ENCODE results near the gene CLEC16A.

Gene CLEC16A

DNA sequence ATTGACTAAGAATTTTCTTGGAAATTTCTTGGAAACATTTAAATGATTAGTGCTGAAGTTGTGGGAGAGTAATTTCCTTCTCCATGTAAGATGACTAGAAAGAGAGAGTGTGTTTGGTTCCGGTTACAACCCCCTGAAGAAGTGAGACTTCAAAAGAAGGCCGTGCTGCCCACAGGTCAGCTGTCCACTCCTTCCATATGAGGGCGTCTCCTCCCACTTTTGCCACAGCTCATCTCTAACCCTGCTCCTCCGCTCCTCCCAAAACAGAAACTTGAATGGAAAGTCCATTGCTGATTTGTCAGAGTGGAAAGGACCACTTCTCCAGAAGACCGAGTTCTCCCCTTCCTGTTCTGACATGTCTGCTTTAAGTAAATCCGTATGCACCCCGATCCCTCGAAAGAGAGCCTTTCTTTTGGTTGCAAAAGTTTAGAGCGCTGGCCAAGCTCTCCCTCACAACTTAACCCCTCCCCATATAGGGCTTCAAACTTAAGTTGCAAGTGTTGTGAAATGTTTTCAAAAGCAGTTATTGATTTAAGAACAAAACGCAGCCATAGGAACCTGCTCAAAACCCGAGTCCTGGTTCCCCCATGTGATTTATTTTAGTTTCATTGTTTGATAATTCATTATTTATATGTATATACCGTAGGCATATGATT, 182.2 kb downstream of the CLEC16A start:
- H3K4me2 ChIP-seq (ENCODE audit: insufficient read depth, low read length): no peak overlapping the region
- H3K4me3 ChIP-seq (ENCODE audit: low read depth in 1 of 2, low read length in 2 of 2): no peak overlapping the region
- H3K9me3 ChIP-seq (ENCODE audit: insufficient read depth, low read length, severe bottlenecking): no peaks in the 10 kb centered on the region
- no peak for TF ChIP-seq EZH2 (IDR thresholded peaks at IDR 0.05; ENCODE audit: borderline replicate concordance, low read depth, low read length, severe bottlenecking)
- TF ChIP-seq, protein P1, sequence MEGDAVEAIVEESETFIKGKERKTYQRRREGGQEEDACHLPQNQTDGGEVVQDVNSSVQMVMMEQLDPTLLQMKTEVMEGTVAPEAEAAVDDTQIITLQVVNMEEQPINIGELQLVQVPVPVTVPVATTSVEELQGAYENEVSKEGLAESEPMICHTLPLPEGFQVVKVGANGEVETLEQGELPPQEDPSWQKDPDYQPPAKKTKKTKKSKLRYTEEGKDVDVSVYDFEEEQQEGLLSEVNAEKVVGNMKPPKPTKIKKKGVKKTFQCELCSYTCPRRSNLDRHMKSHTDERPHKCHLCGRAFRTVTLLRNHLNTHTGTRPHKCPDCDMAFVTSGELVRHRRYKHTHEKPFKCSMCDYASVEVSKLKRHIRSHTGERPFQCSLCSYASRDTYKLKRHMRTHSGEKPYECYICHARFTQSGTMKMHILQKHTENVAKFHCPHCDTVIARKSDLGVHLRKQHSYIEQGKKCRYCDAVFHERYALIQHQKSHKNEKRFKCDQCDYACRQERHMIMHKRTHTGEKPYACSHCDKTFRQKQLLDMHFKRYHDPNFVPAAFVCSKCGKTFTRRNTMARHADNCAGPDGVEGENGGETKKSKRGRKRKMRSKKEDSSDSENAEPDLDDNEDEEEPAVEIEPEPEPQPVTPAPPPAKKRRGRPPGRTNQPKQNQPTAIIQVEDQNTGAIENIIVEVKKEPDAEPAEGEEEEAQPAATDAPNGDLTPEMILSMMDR (IDR thresholded peaks at IDR 0.05; ENCODE audit: borderline replicate concordance, extremely low read depth, low read length, poor library complexity, severe bottlenecking): no peak
- peak overlapping the region; percentile 11; the same call in 1 of the 2 replicates for H3K27ac ChIP-seq (ENCODE audit: low read length)
- no peak for ATAC-seq (ENCODE audit: insufficient read depth, low read depth)
- H3K27me3 ChIP-seq (ENCODE audit: insufficient read depth, low read length, poor library complexity): no peaks in the 10 kb centered on the region
- H3K79me2 ChIP-seq (ENCODE audit: insufficient read depth, low read length): no peaks in the 10 kb centered on the region
- H3K9ac ChIP-seq (ENCODE audit: low read depth, low read length): no peak overlapping the region
- peaks cover 66% of the 10 kb centered on the region for H3K36me3 ChIP-seq (ENCODE audit: insufficient read depth, low read length)
- no peak overlapping the region for H2AFZ ChIP-seq (ENCODE audit: low read depth, low read length)
- H3K4me1 ChIP-seq (ENCODE audit: insufficient read depth, low read length): peaks cover 33% of the 10 kb centered on the region
- no peak for DNase-seq
- no peaks in the 10 kb centered on the region for H4K20me1 ChIP-seq (ENCODE audit: insufficient read depth, low read length)

GRCh38 chr16:11127610-11128195, 183.3 kb downstream of the CLEC16A start:
- DNase-seq (no peak), ATAC-seq (ENCODE audit: insufficient read depth, low read depth) (no peak)
- no peak overlapping the region for H2AFZ ChIP-seq (ENCODE audit: low read depth, low read length)
- H3K79me2 ChIP-seq (ENCODE audit: insufficient read depth, low read length): peaks cover 5% of the 10 kb centered on the region; the same call in 1 of the 2 replicates
- no peak for TF ChIP-seq EZH2 (IDR thresholded peaks at IDR 0.05; ENCODE audit: borderline replicate concordance, low read depth, low read length, severe bottlenecking)
- TF ChIP-seq, protein P1 (IDR thresholded peaks at IDR 0.05; ENCODE audit: borderline replicate concordance, extremely low read depth, low read length, poor library complexity, severe bottlenecking): no peak
- H3K4me2 ChIP-seq (ENCODE audit: insufficient read depth, low read length): no peak overlapping the region
- H3K27me3 ChIP-seq (ENCODE audit: insufficient read depth, low read length, poor library complexity): no peaks in the 10 kb centered on the region
- no peak overlapping the region for H3K4me3 ChIP-seq (ENCODE audit: low read depth in 1 of 2, low read length in 2 of 2)
- H3K9me3 ChIP-seq (ENCODE audit: insufficient read depth, low read length, severe bottlenecking): no peaks in the 10 kb centered on the region
- H3K27ac ChIP-seq (ENCODE audit: low read length): peak overlapping the region; percentile 63; the same call in 1 of the 2 replicates
- H4K20me1 ChIP-seq (ENCODE audit: insufficient read depth, low read length): no peaks in the 10 kb centered on the region
- no peak overlapping the region for H3K9ac ChIP-seq (ENCODE audit: low read depth, low read length)
- peaks cover 56% of the 10 kb centered on the region for H3K36me3 ChIP-seq (ENCODE audit: insufficient read depth, low read length)
- peaks cover 28% of the 10 kb centered on the region for H3K4me1 ChIP-seq (ENCODE audit: insufficient read depth, low read length)

GRCh38 chr16:11128211-11129141, 184.1 kb downstream of the CLEC16A start:
- H3K9me3 ChIP-seq (ENCODE audit: insufficient read depth, low read length, severe bottlenecking): no peaks in the 10 kb centered on the region
- peak overlapping the region; percentile 63 for H3K27ac ChIP-seq (ENCODE audit: low read length)
- TF ChIP-seq EZH2 (IDR thresholded peaks at IDR 0.05; ENCODE audit: borderline replicate concordance, low read depth, low read length, severe bottlenecking): no peak
- TF ChIP-seq, protein P1 (IDR thresholded peaks at IDR 0.05; ENCODE audit: borderline replicate concordance, extremely low read depth, low read length, poor library complexity, severe bottlenecking): no peak
- H3K79me2 ChIP-seq (ENCODE audit: insufficient read depth, low read length): peaks cover 5% of the 10 kb centered on the region; the same call in 1 of the 2 replicates
- H3K4me2 ChIP-seq (ENCODE audit: insufficient read depth, low read length): no peak overlapping the region
- no peak overlapping the region for H3K4me3 ChIP-seq (ENCODE audit: low read depth in 1 of 2, low read length in 2 of 2)
- H3K4me1 ChIP-seq (ENCODE audit: insufficient read depth, low read length): peaks cover 28% of the 10 kb centered on the region
- H2AFZ ChIP-seq (ENCODE audit: low read depth, low read length): no peak overlapping the region
- no peaks in the 10 kb centered on the region for H4K20me1 ChIP-seq (ENCODE audit: insufficient read depth, low read length)
- peak; percentile 68 for DNase-seq
- peak overlapping the region; percentile 22; the same call in 1 of the 2 replicates for H3K9ac ChIP-seq (ENCODE audit: low read depth, low read length)
- ATAC-seq (ENCODE audit: insufficient read depth, low read depth): peak; percentile 83
- H3K36me3 ChIP-seq (ENCODE audit: insufficient read depth, low read length): peaks cover 50% of the 10 kb centered on the region
- no peaks in the 10 kb centered on the region for H3K27me3 ChIP-seq (ENCODE audit: insufficient read depth, low read length, poor library complexity)
